ENCODE results near the gene CACNA2D4. TPM values are rescaled to one million over a fixed set of nuclear protein-coding genes. Genes with fewer than 3 reads are reported as not detected.

The CACNA2D4 gene
- total and polyA plus RNA-seq, 2 of the 13 experiments (the other 11 are each of a cell fraction or from before 2014, with no cell fraction given), result 14.2 to 136 TPM

- TF ChIP-seq PAXIP1 (CRISPR knock-in tag; conservative IDR thresholded peaks at IDR 0.05), result peak; percentile 47
- TF ChIP-seq HNF4G (IDR thresholded peaks at IDR 0.05; ENCODE audit: borderline replicate concordance, low read depth, low read length), result 0 out of 2 replicates have a peak, but pooled peaks have one; percentile 19
- TF ChIP-seq HNF4G (CRISPR knock-in tag; IDR thresholded peaks at IDR 0.05; ENCODE audit: borderline replicate concordance, low read depth), result no peak
- TF ChIP-seq ZNF792 (CRISPR knock-in tag; IDR thresholded peaks at IDR 0.05), result no peak
- no peak for TF ChIP-seq HNRNPK (IDR thresholded peaks at IDR 0.05; ENCODE audit: low read depth, low read length, poor library complexity, severe bottlenecking)
- peak; percentile 73; the same call in 1 of the 2 replicates for TF ChIP-seq ZNF614 (CRISPR knock-in tag; IDR thresholded peaks at IDR 0.05; ENCODE audit: borderline replicate concordance)
- TF ChIP-seq FOXP4 (CRISPR knock-in tag; IDR thresholded peaks at IDR 0.05), result peak; percentile 73
- peak; percentile 78 for TF ChIP-seq RARA (CRISPR knock-in tag; IDR thresholded peaks at IDR 0.05)
- no peak for TF ChIP-seq EEA1 (CRISPR knock-in tag; IDR thresholded peaks at IDR 0.05; ENCODE audit: borderline replicate concordance)
- TF ChIP-seq ZNF788 (CRISPR knock-in tag; IDR thresholded peaks at IDR 0.05; ENCODE audit: borderline replicate concordance), result no peak
These were observed 32.7 kb downstream of the CACNA2D4 start (continued) for GRCh38 chr12:1885599-1886245.
